Loucy (cell line): ENCODE data around the gene TMEM11.

Source experiments
- H2AFZ ChIP-seq: fragments of 200-600 bp; sonication (generic); 2 replicates; pipeline ENCODE4 v1.6.0; 2016; ENCODE audit warnings: antibody characterized with exemption, mild to moderate bottlenecking, low read length, moderate library complexity
- H3F3A ChIP-seq: fragments of 200-600 bp; 2 replicates; pipeline ENCODE4 v1.6.0; 2016; ENCODE audit warnings: antibody characterized with exemption, low read depth, mild to moderate bottlenecking
- H3K27me3 ChIP-seq: fragments of 200-600 bp; sonication (generic); 2 replicates; pipeline ENCODE4 v1.6.1; 2014; ENCODE audit warnings: low read length, mild to moderate bottlenecking; ENCODE audit not compliant: insufficient read depth, poor library complexity, severe bottlenecking
- H3K36me3 ChIP-seq: fragments of 200-600 bp; sonication (generic); 2 replicates; pipeline ENCODE4 v1.6.1; 2016; ENCODE audit warnings: low read length; ENCODE audit not compliant: insufficient read depth
- H3K4me1 ChIP-seq: fragments of 200-600 bp; sonication (generic); 2 replicates; pipeline ENCODE4 v1.5.1; 2014; ENCODE audit warnings: low read length, mild to moderate bottlenecking; ENCODE audit not compliant: insufficient read depth, poor library complexity, severe bottlenecking
- H3K4me2 ChIP-seq: fragments of 200-600 bp; sonication (generic); 2 replicates; pipeline ENCODE4 v1.6.0; 2014; ENCODE audit warnings: antibody characterized with exemption, low read length, low read depth, mild to moderate bottlenecking; ENCODE audit not compliant: poor library complexity, severe bottlenecking
- H3K4me3 ChIP-seq: fragments of 200-600 bp; sonication (generic); 2 replicates; pipeline ENCODE4 v1.5.1; 2014; ENCODE audit warnings: low read length, mild to moderate bottlenecking, mixed read lengths; ENCODE audit not compliant: poor library complexity, severe bottlenecking
- H3K79me2 ChIP-seq: fragments of 200-600 bp; sonication (generic); 2 replicates; pipeline ENCODE4 v1.6.1; 2014; ENCODE audit warnings: low read length; ENCODE audit not compliant: insufficient read depth
- H3K9ac ChIP-seq: fragments of 200-600 bp; sonication (generic); 2 replicates; pipeline ENCODE4 v1.6.0; 2014; ENCODE audit warnings: mild to moderate bottlenecking, low read depth, low read length, moderate library complexity; ENCODE audit not compliant: poor library complexity, severe bottlenecking
- H3K9me2 ChIP-seq: fragments of 200-600 bp; sonication (generic); replicated peaks from 2 replicates; pipeline ENCODE4 v1.6.1; 2016; ENCODE audit warnings: low read depth, low read length, mixed read lengths
- H3K9me3 ChIP-seq: fragments of 200-600 bp; sonication (generic); 2 replicates; pipeline ENCODE4 v1.6.1; 2014; ENCODE audit warnings: mild to moderate bottlenecking, antibody characterized with exemption, low read length, low read depth; ENCODE audit not compliant: insufficient read depth
- H4K20me1 ChIP-seq: fragments of 200-600 bp; sonication (generic); 2 replicates; pipeline ENCODE4 v1.6.0; 2014; ENCODE audit warnings: antibody characterized with exemption, low read length, mild to moderate bottlenecking; ENCODE audit not compliant: insufficient read depth, poor library complexity, severe bottlenecking
- EZH2phosphoT487 ChIP-seq: fragments of 200-600 bp; IDR thresholded peaks from 2 replicates; pipeline ENCODE4 v1.6.1; 2018; ENCODE audit warnings: antibody characterized with exemption, mild to moderate bottlenecking, moderate library complexity, borderline replicate concordance
- TF ChIP-seq, protein P1 (sequence below): fragments of 200-600 bp; sonication (generic); conservative IDR thresholded peaks from 2 replicates; pipeline ENCODE4 v1.5.1; 2014; ENCODE audit warnings: mild to moderate bottlenecking, antibody characterized with exemption, low read length

Gene TMEM11

GRCh38 chr17:21199311-21199710 is 14.7 kb downstream of the TMEM11 start:
- no peak for TF ChIP-seq EZH2phosphoT487
- TF ChIP-seq, protein P1, sequence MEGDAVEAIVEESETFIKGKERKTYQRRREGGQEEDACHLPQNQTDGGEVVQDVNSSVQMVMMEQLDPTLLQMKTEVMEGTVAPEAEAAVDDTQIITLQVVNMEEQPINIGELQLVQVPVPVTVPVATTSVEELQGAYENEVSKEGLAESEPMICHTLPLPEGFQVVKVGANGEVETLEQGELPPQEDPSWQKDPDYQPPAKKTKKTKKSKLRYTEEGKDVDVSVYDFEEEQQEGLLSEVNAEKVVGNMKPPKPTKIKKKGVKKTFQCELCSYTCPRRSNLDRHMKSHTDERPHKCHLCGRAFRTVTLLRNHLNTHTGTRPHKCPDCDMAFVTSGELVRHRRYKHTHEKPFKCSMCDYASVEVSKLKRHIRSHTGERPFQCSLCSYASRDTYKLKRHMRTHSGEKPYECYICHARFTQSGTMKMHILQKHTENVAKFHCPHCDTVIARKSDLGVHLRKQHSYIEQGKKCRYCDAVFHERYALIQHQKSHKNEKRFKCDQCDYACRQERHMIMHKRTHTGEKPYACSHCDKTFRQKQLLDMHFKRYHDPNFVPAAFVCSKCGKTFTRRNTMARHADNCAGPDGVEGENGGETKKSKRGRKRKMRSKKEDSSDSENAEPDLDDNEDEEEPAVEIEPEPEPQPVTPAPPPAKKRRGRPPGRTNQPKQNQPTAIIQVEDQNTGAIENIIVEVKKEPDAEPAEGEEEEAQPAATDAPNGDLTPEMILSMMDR: no peak

GRCh38 chr17:21198411-21198810 is 15.6 kb downstream of the TMEM11 start:
- Histone ChIP-seq H3F3A (no peaks in the 10 kb centered on the region), H3K4me2 (no peak overlapping the region), H3K9ac (no peak overlapping the region), H3K9me3 (no peaks in the 10 kb centered on the region), H4K20me1 (peaks cover 40% of the 10 kb centered on the region), H2AFZ (no peak overlapping the region), H3K36me3 (peaks cover 50% of the 10 kb centered on the region; the same call in 1 of the 2 replicates), H3K4me3 (no peak overlapping the region), H3K27me3 (no peaks in the 10 kb centered on the region), H3K4me1 (no peaks in the 10 kb centered on the region), H3K9me2 (no peaks in the 10 kb centered on the region), H3K79me2 (peaks cover 64% of the 10 kb centered on the region)
- TF ChIP-seq EZH2phosphoT487: no peak
- TF ChIP-seq, protein P1: no peak

More at GRCh38 chr17:21199311-21199710, 14.7 kb downstream of the TMEM11 start:
- Histone ChIP-seq H4K20me1 (peaks cover 46% of the 10 kb centered on the region), H3K9ac (no peak overlapping the region), H3K9me3 (no peaks in the 10 kb centered on the region), H3F3A (no peaks in the 10 kb centered on the region), H3K4me2 (no peak overlapping the region), H3K79me2 (peaks cover 71% of the 10 kb centered on the region), H3K4me1 (no peaks in the 10 kb centered on the region), H3K4me3 (no peak overlapping the region), H3K36me3 (peaks cover 47% of the 10 kb centered on the region; the same call in 1 of the 2 replicates), H3K27me3 (no peaks in the 10 kb centered on the region), H3K9me2 (no peaks in the 10 kb centered on the region), H2AFZ (no peak overlapping the region)

GRCh38 chr17:21196126-21196525 is 17.8 kb downstream of the TMEM11 start:
- Histone ChIP-seq H3K9me2 (no peaks in the 10 kb centered on the region), H2AFZ (no peak overlapping the region), H3K4me1 (no peaks in the 10 kb centered on the region), H3K79me2 (peaks cover 41% of the 10 kb centered on the region), H3K9ac (no peak overlapping the region), H3K27me3 (no peaks in the 10 kb centered on the region), H3K36me3 (peaks cover 46% of the 10 kb centered on the region; the same call in 1 of the 2 replicates), H4K20me1 (peaks cover 20% of the 10 kb centered on the region), H3K4me3 (no peak overlapping the region), H3K9me3 (no peaks in the 10 kb centered on the region), H3F3A (no peaks in the 10 kb centered on the region), H3K4me2 (no peak overlapping the region)
- TF ChIP-seq, protein P1: no peak
- TF ChIP-seq EZH2phosphoT487: no peak
